MM.1S (cell line): ENCODE results near the gene LRRC61.

Source experiments
- DNase-seq: peaks from one replicate; pipeline ENCODE4 v3.0.0-alpha.2; 2015
- H2AFZ ChIP-seq: fragments of 300-600 bp; sonication (generic); 2 replicates; pipeline ENCODE4 v1.6.0; 2016; ENCODE audit warnings: antibody characterized with exemption, low read length
- H3F3A ChIP-seq: fragments of 300-600 bp; sonication (generic); 2 replicates; pipeline ENCODE4 v1.6.1; 2016; ENCODE audit warnings: mild to moderate bottlenecking, antibody characterized with exemption, low read length, moderate library complexity, mixed read lengths; ENCODE audit not compliant: insufficient read depth
- H3K27ac ChIP-seq: fragments of 300-600 bp; sonication (generic); 2 replicates; pipeline ENCODE4 v1.5.1; 2016; ENCODE audit warnings: mild to moderate bottlenecking, low read length
- H3K27me3 ChIP-seq: fragments of 300-600 bp; sonication (generic); replicated peaks from 2 replicates; pipeline ENCODE4 v1.6.0; 2016; ENCODE audit warnings: low read length; ENCODE audit not compliant: insufficient read depth
- H3K36me3 ChIP-seq: fragments of 300-600 bp; sonication (generic); replicated peaks from 2 replicates; pipeline ENCODE4 v1.6.1; 2016; ENCODE audit warnings: mild to moderate bottlenecking, low read length, mixed read lengths; ENCODE audit not compliant: insufficient read depth
- H3K4me1 ChIP-seq: fragments of 300-600 bp; sonication (generic); 2 replicates; pipeline ENCODE4 v1.6.1; 2016; ENCODE audit warnings: low read length, mixed read lengths
- H3K4me2 ChIP-seq: fragments of 300-600 bp; sonication (generic); 2 replicates; pipeline ENCODE4 v1.6.0; 2016; ENCODE audit warnings: low read depth, low read length
- H3K4me3 ChIP-seq: fragments of 300-600 bp; sonication (generic); 2 replicates; pipeline ENCODE4 v1.5.1; 2016; ENCODE audit warnings: low read length, mixed read lengths
- H3K79me2 ChIP-seq: fragments of 300-600 bp; sonication (generic); 2 replicates; pipeline ENCODE4 v1.6.1; 2016; ENCODE audit warnings: mixed run types, low read length, mixed read lengths
- H3K9ac ChIP-seq: fragments of 300-600 bp; sonication (generic); 2 replicates; pipeline ENCODE4 v1.6.1; 2016; ENCODE audit warnings: low read length, mixed read lengths
- H3K9me2 ChIP-seq: fragments of 300-600 bp; sonication (generic); replicated peaks from 2 replicates; pipeline ENCODE4 v1.6.1; 2016; ENCODE audit warnings: mild to moderate bottlenecking, low read length, mixed read lengths; ENCODE audit not compliant: insufficient read depth
- H3K9me3 ChIP-seq: fragments of 300-600 bp; sonication (generic); replicated peaks from 2 replicates; pipeline ENCODE4 v1.6.1; 2016; ENCODE audit warnings: mild to moderate bottlenecking, low read length, mixed read lengths; ENCODE audit not compliant: insufficient read depth
- H4K20me1 ChIP-seq: fragments of 300-600 bp; sonication (generic); 2 replicates; pipeline ENCODE4 v1.6.1; 2016; ENCODE audit warnings: mild to moderate bottlenecking, low read length, moderate library complexity, mixed read lengths; ENCODE audit not compliant: insufficient read depth
- CTCF ChIP-seq: fragments of 300-600 bp; sonication (generic); IDR thresholded peaks from 2 replicates; pipeline ENCODE4 v1.5.1; 2016; ENCODE audit warnings: antibody characterized with exemption, low read length, mixed read lengths
- EZH2 ChIP-seq: fragments of 300-600 bp; sonication (generic); optimal IDR thresholded peaks from 2 replicates; pipeline ENCODE3; 2017; ENCODE audit warnings: low read depth, mild to moderate bottlenecking, antibody characterized with exemption, low read length, mixed read lengths
- EZH2phosphoT487 ChIP-seq: fragments of 300-600 bp; sonication (generic); IDR thresholded peaks from 2 replicates; pipeline ENCODE4 v1.6.1; 2018; ENCODE audit warnings: antibody characterized with exemption, low read length

Gene LRRC61

DNA sequence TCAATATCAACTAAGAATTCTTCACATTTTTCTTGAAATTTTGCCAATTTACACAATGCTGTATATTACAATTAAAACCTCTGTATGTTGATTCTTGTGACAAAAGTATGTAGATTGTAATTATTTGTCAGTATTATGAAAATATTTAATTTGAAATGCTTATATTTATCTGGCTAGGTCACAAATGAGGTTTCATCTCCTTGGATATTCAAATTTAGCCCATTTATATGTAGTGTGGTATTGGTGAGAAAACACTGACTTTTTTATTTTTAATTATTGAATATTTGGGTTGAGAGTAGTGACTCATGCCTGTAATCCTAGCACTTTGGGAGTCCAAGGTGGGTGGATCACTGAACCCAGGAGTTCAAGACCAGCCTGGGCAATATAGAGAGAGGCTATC, 21.1 kb downstream of the LRRC61 start:
- TF ChIP-seq EZH2phosphoT487 (no peak), CTCF (no peak), EZH2 (no peak)
- Histone ChIP-seq H3K4me3 (no peak overlapping the region), H3K36me3 (no peaks in the 10 kb centered on the region), H3K27me3 (peaks cover 2% of the 10 kb centered on the region; the same call in 1 of the 2 replicates), H3K4me1 (no peaks in the 10 kb centered on the region), H3K79me2 (no peaks in the 10 kb centered on the region), H3F3A (no peaks in the 10 kb centered on the region), H3K4me2 (no peak overlapping the region), H4K20me1 (no peaks in the 10 kb centered on the region), H3K9me3 (no peaks in the 10 kb centered on the region), H2AFZ (no peak overlapping the region), H3K9ac (no peak overlapping the region), H3K27ac (no peak overlapping the region), H3K9me2 (no peaks in the 10 kb centered on the region)
- no peak for DNase-seq

DNA sequence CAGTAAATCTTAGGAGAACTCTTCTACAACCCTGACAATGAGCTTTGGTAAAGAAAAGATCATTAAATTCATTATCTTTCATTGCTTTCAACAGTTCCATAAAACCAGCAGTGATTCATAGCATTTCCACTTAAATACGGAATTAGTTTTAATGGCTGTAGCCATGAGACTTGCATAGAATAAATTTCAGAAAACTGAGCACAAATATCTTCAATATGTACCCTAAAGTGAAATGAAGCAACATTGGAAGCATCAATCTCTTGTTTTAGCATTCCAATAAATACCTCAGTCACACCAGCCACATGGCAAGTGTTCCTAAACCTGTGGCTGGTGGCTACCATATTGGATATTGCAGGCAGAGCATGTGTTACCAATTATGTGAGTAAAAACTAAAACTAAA, 21.9 kb downstream of the LRRC61 start:
- Histone ChIP-seq H2AFZ (no peak overlapping the region), H3K9me3 (no peaks in the 10 kb centered on the region), H3K9ac (no peak overlapping the region), H3F3A (no peaks in the 10 kb centered on the region), H3K36me3 (no peaks in the 10 kb centered on the region), H3K4me3 (no peak overlapping the region), H3K4me2 (no peak overlapping the region), H3K9me2 (no peaks in the 10 kb centered on the region), H3K27me3 (peaks cover 2% of the 10 kb centered on the region; the same call in 1 of the 2 replicates), H3K27ac (no peak overlapping the region), H3K79me2 (no peaks in the 10 kb centered on the region), H4K20me1 (no peaks in the 10 kb centered on the region), H3K4me1 (no peaks in the 10 kb centered on the region)
- TF ChIP-seq EZH2phosphoT487 (no peak), EZH2 (no peak), CTCF (no peak)
- DNase-seq = no peak

GRCh38 chr7:150346922-150347321, 23.8 kb downstream of the LRRC61 start:
- TF ChIP-seq CTCF (no peak), EZH2 (no peak), EZH2phosphoT487 (no peak)
- Histone ChIP-seq H3K36me3 (no peaks in the 10 kb centered on the region), H2AFZ (no peak overlapping the region), H3K4me2 (no peak overlapping the region), H3K4me1 (no peaks in the 10 kb centered on the region), H3K9me3 (no peaks in the 10 kb centered on the region), H3K27me3 (peaks cover 6% of the 10 kb centered on the region), H4K20me1 (no peaks in the 10 kb centered on the region), H3K79me2 (no peaks in the 10 kb centered on the region), H3K9me2 (no peaks in the 10 kb centered on the region), H3K4me3 (no peak overlapping the region), H3K9ac (no peak overlapping the region), H3F3A (no peaks in the 10 kb centered on the region), H3K27ac (no peak overlapping the region)
- DNase-seq = no peak
